ENCODE measurements around the gene LIMS2.

Gene LIMS2

DNA sequence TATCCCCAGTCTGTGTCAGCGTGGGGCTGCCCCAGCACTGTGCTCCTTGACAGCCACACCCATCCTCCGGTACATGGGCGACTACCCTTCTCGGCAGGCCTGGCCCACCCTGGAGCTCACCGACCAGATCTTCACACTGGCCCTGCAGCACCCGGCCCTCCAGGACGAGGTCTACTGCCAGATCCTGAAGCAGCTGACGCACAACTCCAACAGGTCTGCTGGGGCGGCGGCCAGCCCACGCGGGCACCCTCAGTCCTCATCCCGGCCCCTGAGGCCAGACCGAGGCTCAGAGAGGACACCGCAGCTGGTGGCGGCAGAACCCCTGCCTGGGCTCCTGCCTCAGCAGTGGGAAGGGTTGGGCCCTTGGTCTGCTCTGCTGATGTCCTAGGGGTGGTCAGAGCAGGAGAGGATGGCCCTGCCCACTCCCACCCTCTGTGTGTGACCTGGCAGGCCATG, 43.8 kb downstream of the LIMS2 start:
- Histone ChIP-seq H3K36me3 (ENCODE audit: low read length) (no peaks in the 10 kb centered on the region), H3K9me2 (replicated peaks; ENCODE audit: insufficient read depth, low read length) (no peaks in the 10 kb centered on the region), H3K27ac (ENCODE audit: low read depth, low read length) (no peak overlapping the region), H3K9me3 (ENCODE audit: insufficient read depth, low read length) (no peaks in the 10 kb centered on the region), H4K20me1 (ENCODE audit: low read depth, low read length) (no peaks in the 10 kb centered on the region), H3K79me2 (ENCODE audit: insufficient read depth, low read length) (no peaks in the 10 kb centered on the region), H3F3A (ENCODE audit: insufficient read depth) (no peaks in the 10 kb centered on the region), H3K4me2 (ENCODE audit: low read depth, low read length, poor library complexity, severe bottlenecking) (no peak overlapping the region), H2AFZ (ENCODE audit: low read depth, low read length, severe bottlenecking) (no peak overlapping the region), H3K4me3 (ENCODE audit: insufficient read depth, low read length, poor library complexity, severe bottlenecking) (no peak overlapping the region), H3K27me3 (ENCODE audit: low read length) (no peaks in the 10 kb centered on the region), H3K9ac (ENCODE audit: low read length) (no peak overlapping the region)
- TF ChIP-seq, protein P1, sequence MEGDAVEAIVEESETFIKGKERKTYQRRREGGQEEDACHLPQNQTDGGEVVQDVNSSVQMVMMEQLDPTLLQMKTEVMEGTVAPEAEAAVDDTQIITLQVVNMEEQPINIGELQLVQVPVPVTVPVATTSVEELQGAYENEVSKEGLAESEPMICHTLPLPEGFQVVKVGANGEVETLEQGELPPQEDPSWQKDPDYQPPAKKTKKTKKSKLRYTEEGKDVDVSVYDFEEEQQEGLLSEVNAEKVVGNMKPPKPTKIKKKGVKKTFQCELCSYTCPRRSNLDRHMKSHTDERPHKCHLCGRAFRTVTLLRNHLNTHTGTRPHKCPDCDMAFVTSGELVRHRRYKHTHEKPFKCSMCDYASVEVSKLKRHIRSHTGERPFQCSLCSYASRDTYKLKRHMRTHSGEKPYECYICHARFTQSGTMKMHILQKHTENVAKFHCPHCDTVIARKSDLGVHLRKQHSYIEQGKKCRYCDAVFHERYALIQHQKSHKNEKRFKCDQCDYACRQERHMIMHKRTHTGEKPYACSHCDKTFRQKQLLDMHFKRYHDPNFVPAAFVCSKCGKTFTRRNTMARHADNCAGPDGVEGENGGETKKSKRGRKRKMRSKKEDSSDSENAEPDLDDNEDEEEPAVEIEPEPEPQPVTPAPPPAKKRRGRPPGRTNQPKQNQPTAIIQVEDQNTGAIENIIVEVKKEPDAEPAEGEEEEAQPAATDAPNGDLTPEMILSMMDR (IDR thresholded peaks at IDR 0.05; ENCODE audit: insufficient read depth, low read length, poor library complexity, severe bottlenecking) = no peak
- TF ChIP-seq EZH2phosphoT487 (conservative IDR thresholded peaks at IDR 0.05; ENCODE audit: low read length) = no peak

DNA sequence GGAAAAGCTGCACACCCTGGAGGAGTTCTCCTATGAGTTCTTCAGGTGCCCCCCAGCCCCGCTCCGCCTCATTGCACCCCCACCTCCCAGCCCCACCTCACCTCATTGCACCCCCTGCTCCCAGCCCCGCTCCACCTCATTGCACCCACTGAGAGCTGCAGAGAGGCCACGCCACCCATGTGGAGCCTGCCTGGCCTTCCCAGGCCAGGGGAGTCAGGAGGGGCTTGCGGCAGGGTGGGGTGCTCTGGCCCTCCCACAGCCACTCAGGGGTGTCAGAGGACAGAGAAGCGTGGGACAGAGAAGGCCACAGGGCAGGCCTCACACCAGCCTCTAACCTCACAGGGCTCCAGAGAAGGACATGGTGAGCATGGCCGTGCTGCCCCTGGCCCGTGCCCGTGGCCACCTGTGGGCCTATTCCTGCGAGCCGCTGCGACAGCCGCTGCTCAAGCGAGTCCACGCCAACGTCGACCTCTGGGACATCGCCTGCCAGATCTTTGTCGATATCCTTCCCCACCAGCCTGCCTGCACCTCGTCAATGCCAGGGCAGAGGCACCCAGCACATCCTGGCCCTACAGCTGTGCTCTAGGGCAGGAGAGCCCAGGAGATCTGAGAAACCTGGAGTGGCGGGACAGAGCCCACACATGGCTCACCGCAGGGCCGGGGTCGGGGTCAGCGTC, 44.3 kb downstream of the LIMS2 start:
- TF ChIP-seq, protein P1 (IDR thresholded peaks at IDR 0.05; ENCODE audit: insufficient read depth, low read length, poor library complexity, severe bottlenecking) = no peak
- no peak for TF ChIP-seq EZH2phosphoT487 (conservative IDR thresholded peaks at IDR 0.05; ENCODE audit: low read length)
- H3K9me2 ChIP-seq (replicated peaks; ENCODE audit: insufficient read depth, low read length) = no peaks in the 10 kb centered on the region
- no peak overlapping the region for H3K27ac ChIP-seq (ENCODE audit: low read depth, low read length)
- H3K4me2 ChIP-seq (ENCODE audit: low read depth, low read length, poor library complexity, severe bottlenecking) = no peak overlapping the region
- H3K27me3 ChIP-seq (ENCODE audit: low read length) = no peaks in the 10 kb centered on the region
- no peaks in the 10 kb centered on the region for H3F3A ChIP-seq (ENCODE audit: insufficient read depth)
- H3K79me2 ChIP-seq (ENCODE audit: insufficient read depth, low read length) = no peaks in the 10 kb centered on the region
- H3K9ac ChIP-seq (ENCODE audit: low read length) = no peak overlapping the region
- H2AFZ ChIP-seq (ENCODE audit: low read depth, low read length, severe bottlenecking) = no peak overlapping the region
- H3K36me3 ChIP-seq (ENCODE audit: low read length) = no peaks in the 10 kb centered on the region
- no peaks in the 10 kb centered on the region for H3K9me3 ChIP-seq (ENCODE audit: insufficient read depth, low read length)
- no peak overlapping the region for H3K4me3 ChIP-seq (ENCODE audit: insufficient read depth, low read length, poor library complexity, severe bottlenecking)
- H4K20me1 ChIP-seq (ENCODE audit: low read depth, low read length) = no peaks in the 10 kb centered on the region

DNA sequence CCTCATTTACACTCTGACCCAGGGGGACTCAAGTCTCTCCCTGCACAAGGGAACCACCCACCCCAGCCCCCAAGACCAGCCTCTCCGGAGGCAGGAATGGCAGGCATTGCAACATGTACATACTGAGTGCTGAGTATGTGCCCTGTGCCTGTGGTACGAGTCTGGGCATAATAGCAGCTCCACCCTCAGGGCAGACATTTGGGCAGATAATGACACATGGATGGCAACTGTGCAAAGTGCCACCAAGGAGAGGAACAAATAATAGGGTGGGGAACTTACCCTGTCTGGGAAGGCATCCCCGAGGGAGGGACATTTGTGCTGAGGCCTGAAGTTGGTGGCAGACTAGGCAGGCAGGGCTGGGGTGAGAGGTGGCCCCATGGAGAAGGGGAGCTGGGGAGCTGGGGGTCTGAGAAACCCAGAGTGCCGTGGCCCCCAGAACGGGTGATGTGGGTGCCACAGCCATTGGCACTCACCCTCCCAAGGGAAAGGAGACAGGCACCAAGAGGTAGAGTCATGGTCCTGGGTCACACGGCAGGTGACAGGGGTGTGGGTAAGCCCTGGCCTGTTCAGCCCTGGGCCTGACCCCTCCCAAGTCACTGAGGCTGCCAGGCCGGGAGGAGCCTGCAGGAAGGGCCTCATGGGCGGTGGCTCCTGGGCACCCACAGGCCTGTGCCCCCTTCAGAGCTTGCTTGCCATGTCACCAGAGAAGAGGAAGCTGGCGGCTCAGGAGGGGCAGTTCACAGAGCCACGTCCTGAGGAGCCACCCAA, 45.0 kb downstream of the LIMS2 start:
- no peak for TF ChIP-seq EZH2phosphoT487 (conservative IDR thresholded peaks at IDR 0.05; ENCODE audit: low read length)
- TF ChIP-seq, protein P1 (IDR thresholded peaks at IDR 0.05; ENCODE audit: insufficient read depth, low read length, poor library complexity, severe bottlenecking) = no peak
- no peaks in the 10 kb centered on the region for H3K27me3 ChIP-seq (ENCODE audit: low read length)
- no peaks in the 10 kb centered on the region for H3F3A ChIP-seq (ENCODE audit: insufficient read depth)
- H3K9ac ChIP-seq (ENCODE audit: low read length) = no peak overlapping the region
- no peaks in the 10 kb centered on the region for H4K20me1 ChIP-seq (ENCODE audit: low read depth, low read length)
- no peaks in the 10 kb centered on the region for H3K9me3 ChIP-seq (ENCODE audit: insufficient read depth, low read length)
- H3K9me2 ChIP-seq (replicated peaks; ENCODE audit: insufficient read depth, low read length) = no peaks in the 10 kb centered on the region
- H3K36me3 ChIP-seq (ENCODE audit: low read length) = no peaks in the 10 kb centered on the region
- H3K27ac ChIP-seq (ENCODE audit: low read depth, low read length) = no peak overlapping the region
- no peak overlapping the region for H2AFZ ChIP-seq (ENCODE audit: low read depth, low read length, severe bottlenecking)
- no peaks in the 10 kb centered on the region for H3K79me2 ChIP-seq (ENCODE audit: insufficient read depth, low read length)
- no peak overlapping the region for H3K4me2 ChIP-seq (ENCODE audit: low read depth, low read length, poor library complexity, severe bottlenecking)
- H3K4me3 ChIP-seq (ENCODE audit: insufficient read depth, low read length, poor library complexity, severe bottlenecking) = no peak overlapping the region
